K562 treated with DMSO at 1 percent for 12 hours (cell line): ENCODE measurements around the gene GIT1. TPM values are rescaled to one million over a fixed set of nuclear protein-coding genes. Genes with fewer than 3 reads are reported as not detected.

Experiments used
- total RNA-seq: library from RNA; unstranded; fragments of 300-600 nt; gene quantifications from 2 replicates; pipeline ENCODE4 v1.2.3, GENCODE V29; 2022; ENCODE audit not compliant: insufficient read depth

GIT1 gene, protein sequence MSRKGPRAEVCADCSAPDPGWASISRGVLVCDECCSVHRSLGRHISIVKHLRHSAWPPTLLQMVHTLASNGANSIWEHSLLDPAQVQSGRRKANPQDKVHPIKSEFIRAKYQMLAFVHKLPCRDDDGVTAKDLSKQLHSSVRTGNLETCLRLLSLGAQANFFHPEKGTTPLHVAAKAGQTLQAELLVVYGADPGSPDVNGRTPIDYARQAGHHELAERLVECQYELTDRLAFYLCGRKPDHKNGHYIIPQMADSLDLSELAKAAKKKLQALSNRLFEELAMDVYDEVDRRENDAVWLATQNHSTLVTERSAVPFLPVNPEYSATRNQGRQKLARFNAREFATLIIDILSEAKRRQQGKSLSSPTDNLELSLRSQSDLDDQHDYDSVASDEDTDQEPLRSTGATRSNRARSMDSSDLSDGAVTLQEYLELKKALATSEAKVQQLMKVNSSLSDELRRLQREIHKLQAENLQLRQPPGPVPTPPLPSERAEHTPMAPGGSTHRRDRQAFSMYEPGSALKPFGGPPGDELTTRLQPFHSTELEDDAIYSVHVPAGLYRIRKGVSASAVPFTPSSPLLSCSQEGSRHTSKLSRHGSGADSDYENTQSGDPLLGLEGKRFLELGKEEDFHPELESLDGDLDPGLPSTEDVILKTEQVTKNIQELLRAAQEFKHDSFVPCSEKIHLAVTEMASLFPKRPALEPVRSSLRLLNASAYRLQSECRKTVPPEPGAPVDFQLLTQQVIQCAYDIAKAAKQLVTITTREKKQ
- total RNA-seq, result 29.5 and 48.6 TPM in 2 replicates

GRCh38 chr17:29589524-29590410 lies at the start of gene GIT1:
GIT1 (minus strand) TSS chr17:29589648; CDS start chr17:29589378, 270 bp downstream.

DNA sequence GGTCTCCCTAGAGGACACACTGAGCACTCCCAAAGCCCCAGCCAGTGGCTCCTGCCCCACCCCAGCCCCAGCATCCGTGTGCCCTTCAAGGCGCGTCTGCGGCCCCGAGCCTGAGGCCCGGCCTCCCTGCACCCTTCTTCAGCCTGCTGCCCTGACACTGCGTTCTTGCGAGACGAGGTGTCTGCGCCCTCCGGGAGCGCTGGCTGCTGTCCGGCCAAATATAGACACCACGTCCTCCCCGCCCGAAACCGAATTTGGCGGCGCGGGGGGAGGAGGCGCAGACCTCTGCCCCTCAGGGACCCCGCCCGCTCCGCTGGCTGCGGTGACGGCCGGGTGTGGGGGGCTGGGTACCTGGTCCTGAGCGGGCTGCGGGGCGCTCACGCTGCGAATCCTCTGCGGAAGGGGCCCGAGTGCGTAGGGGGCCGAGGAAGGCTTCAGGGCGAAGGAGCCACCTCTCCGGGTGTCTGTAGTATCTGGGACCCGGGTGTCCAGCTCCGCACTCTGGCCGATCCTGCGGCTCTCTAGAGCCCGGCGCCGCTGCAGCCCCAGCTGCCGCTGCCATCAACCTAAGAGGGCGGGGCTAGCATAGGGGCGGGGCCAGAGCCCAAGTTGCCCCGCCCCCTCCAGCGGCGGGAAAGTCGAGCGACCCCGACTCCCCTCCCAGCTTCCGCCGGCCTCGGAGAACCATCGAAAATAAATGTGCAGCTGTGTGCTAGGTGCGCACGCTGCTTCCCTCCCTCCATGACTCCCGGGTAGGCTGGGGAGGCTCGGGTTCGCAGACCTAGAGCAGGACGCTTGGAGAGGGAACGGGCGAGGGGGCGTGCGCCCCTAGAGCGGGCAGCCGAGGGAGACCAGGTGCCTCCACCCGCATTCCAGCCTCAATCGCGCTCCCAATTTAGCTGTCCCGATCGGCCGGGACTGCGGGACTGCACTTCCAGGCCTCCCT lies 33.2 kb upstream of the GIT1 start, which contains the start of gene CORO6:
CORO6 (minus strand) TSS at position 576 of the 946 bp plus-strand sequence. CDS start 1,491 bp downstream, outside the sequence.

GRCh38 chr17:29592850-29593551 lies 3.6 kb upstream of the GIT1 start, which contains the start of gene ANKRD13B:
ANKRD13B (plus strand) TSS chr17:29593132; CDS start chr17:29593622, 490 bp downstream.

GRCh38 chr17:29568331-29569244 lies 20.9 kb downstream of the GIT1 start, which contains the start of gene TP53I13:
TP53I13 (plus strand) TSS chr17:29568701; CDS start chr17:29568759, 58 bp downstream.

DNA sequence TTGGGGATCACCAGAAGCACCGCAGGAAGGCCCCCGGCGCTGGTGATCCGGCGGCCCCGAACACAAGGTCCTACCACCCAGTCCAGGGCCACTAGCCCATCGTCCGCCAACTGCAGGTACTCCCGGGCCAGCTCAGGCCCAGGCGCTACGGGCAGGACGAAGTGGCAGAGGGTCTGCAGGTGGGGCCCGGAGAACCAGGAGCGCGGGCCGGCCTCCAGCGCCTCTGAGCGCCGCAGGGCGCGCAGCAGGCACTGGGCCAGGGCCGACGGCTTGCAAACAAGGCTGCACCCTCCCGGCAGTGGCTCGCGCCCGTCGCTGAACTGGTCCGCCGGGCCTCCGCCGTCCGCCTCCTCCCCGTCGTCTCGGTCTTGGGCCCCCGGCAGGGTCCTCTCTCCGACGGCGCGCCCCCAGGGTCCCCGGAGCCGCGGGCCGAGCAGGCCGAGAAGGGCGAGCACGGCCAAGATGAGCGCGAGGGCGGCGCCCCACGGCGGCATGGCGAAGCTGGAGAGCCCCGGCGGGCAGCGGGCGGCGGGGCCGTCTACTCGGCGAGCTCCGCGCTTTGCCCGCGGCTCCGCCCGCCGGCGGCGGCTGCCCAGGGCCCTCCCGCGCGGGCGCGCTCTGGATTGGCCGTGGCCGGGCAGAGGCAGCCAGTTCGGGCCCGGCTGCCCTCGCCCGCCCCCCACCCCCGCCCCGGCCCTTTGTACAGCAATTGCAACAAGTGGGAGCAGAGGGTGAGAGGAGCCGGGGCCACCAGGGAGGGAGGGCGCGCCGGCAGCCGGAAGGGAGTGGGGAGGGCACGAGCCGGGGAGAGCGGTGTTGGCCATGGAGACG lies 22.8 kb downstream of the GIT1 start, which contains the start of gene ABHD15:
ABHD15 (minus strand) TSS at position 565 of the 831 bp plus-strand sequence; CDS start at position 494, 71 bp downstream.

Other genes starting within 250 kb of the GIT1 start
- 2.8 and 15.1 TPM in 2 replicates for gene TAOK1, start 199.3 kb downstream of the GIT1 start, total RNA-seq
- 7.8 and 12.2 TPM in 2 replicates for gene ABHD15, start 22.6 kb downstream of the GIT1 start, total RNA-seq
- 66.2 and 82.0 TPM in 2 replicates for gene TP53I13, start 20.9 kb downstream of the GIT1 start, total RNA-seq
- 4.0 and 9.5 TPM in 2 replicates for gene ANKRD13B, start 3.5 kb upstream of the GIT1 start, total RNA-seq
- 3.5 and 10.9 TPM in 2 replicates for gene CORO6, start 33.3 kb upstream of the GIT1 start, total RNA-seq